Right ventricle myocardium inferior (tissue), 1 donor: ENCODE data around the gene CDKN2AIPNL. TPM values are rescaled to one million over a fixed set of nuclear protein-coding genes. Genes with fewer than 3 reads are reported as not detected.
"Not testable (repeated sequence)": the region's sequence is repeated elsewhere in the genome, so short reads cannot be mapped to it uniquely, and the experiment has no call there.

Experiments
- ATAC-seq: fragments of 200-7000 bp; cut with Tn5 transposase; one replicate; pipeline ENCODE4 v1.9.1; 2020; ENCODE audit warnings: mild to moderate bottlenecking, moderate library complexity
- DNase-seq: peaks from one replicate; pipeline ENCODE4 v3.0.0; 2021; ENCODE audit errors: missing footprints
- intact Hi-C: fragments of 100-400 bp; cut with DNase I; formaldehyde crosslinking; loops from one replicate; pipeline ENCODE4 v1.11.0; 2022
- total RNA-seq: library from RNA; stranded (reverse); fragmentation: NEBNext Ultra II Directional; extraction: Animal tissue kit (Norgen Biotek cat#: 25700); gene quantifications from one replicate; pipeline ENCODE4 v1.2.1, GENCODE V29; 2021
- donor health status: DM: no; HTN: yes; CAD: no; lungs with severe emphysema.

CDKN2AIPNL gene
- total RNA-seq, 1 donor from 2014 or later: 45.7 TPM

DNA sequence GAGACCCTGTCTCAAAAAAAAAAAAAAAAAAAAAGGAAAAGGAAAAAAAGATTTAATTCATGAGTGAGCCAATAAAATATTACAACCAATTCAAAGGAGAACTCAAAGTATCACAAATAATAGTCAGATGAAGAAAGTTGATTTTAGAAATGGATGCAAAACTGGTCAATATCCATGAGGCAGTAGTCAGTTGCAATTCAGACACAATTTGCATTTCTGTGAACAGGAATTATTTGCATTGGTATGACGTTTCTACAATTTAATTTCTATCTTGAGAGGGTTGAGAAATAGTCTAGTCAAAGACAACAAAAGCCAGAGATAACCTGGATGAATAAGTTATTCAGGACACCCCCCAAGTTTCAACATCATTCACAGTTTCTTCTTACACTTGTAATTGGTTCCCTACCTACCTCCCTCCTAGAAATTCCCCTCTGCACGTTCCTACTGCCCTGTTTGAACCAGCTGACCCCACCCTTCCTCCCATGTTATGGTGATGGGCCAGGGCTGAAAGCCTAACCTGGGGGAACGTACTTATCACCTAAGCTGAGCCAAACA is 28.6 kb upstream of the CDKN2AIPNL start:
- intact Hi-C loops: no loop called here

DNA sequence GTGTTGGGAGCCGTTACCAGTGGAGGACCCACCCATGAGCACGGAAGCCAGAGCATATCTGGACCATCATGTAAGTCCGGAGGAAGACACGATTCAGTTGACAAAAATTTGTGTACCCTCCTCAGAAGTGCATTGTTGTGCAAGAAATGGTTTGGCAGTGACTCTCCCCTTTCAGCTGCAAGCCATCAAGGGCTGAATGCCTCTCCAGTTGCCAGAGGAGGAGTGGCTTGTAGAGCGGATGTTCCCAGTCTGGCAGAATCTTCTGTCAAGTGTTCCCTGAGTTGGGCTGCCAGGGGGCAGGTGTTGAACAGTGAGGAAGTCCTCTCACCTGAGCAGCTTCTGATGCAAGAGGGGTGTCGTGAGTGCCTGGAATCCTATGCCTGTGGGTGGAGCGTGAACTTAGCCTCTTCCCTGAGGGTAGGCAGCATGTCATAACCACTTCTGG is 27.6 kb upstream of the CDKN2AIPNL start:
- DNase-seq (peak; percentile 77), ATAC-seq (peak; percentile 84)
- intact Hi-C loops: loop anchor here (1.0 to 2.0 kb wide), 3 partner anchors 27 to 88 kb away; partner anchors contain the start of gene CDKN2AIPNL

More for the DNA sequence above, 28.6 kb upstream of the CDKN2AIPNL start:
- DNase-seq (no peak), ATAC-seq (no peak)

DNA sequence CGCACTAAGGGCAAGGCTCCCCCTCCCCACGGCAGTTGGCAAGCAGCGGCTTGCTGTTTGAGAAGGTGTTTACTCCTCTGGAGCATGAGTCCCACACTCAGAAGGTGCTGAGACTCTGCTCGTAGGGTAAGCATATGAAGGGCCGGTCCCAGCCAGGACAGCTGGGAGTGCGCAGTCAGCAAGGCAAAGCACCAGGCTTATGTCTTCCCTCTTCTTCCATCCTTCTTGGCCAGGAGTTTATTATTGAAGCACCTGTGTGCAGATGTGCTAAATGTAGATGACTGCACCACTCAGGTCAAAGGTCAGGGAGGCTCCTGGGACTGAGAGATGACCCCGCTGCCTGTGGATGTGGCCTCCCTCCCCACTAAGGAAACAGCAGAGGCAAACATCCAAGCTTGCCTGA is 27.0 kb upstream of the CDKN2AIPNL start:
- DNase-seq: no peak

DNA sequence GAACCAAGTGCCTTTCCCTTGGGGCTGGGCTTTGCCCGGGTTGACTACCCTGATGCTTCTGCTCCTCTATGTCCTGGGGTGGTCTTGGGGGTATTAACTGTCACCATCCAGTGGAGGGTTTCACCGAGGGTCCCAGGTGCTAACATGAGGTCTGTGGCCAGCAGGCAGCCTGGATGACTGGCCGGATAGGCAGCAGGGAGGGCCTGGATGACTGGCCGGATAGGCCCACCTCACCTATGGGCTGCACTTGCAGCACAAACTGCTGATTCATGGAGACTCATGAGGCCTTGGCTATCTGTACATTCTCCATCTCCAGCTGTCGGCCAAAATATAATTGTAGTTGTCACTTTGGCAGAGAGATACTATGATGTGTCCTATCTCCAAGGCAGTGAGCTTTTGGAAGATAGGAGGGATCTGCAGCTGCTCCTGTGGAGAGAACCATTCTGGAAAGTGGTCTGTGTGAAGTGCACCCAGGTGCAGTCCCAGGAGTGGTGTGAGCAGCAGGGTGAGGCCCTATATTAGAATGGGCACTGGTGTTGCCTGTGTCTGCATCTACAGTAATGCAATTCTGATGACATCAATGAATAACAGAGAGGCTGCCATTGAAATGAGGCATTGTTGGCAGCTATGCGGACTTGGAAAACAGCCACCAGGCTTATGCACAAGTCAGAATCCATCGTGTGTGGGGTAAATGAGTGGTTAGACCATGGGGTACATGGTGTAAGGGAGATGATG is 26.3 kb upstream of the CDKN2AIPNL start:
- ATAC-seq: no peak
- intact Hi-C loops: loop anchor here (2.0 kb wide), 1 partner anchor 27 kb away; the partner anchor contains the start of gene CDKN2AIPNL
- no peak for DNase-seq

More for the DNA sequence above, 27.0 kb upstream of the CDKN2AIPNL start:
- intact Hi-C loops: loop anchor here (1.0 to 2.0 kb wide), 3 partner anchors 28 to 89 kb away; partner anchors contain the start of gene CDKN2AIPNL
- ATAC-seq: peak; percentile 6

DNA sequence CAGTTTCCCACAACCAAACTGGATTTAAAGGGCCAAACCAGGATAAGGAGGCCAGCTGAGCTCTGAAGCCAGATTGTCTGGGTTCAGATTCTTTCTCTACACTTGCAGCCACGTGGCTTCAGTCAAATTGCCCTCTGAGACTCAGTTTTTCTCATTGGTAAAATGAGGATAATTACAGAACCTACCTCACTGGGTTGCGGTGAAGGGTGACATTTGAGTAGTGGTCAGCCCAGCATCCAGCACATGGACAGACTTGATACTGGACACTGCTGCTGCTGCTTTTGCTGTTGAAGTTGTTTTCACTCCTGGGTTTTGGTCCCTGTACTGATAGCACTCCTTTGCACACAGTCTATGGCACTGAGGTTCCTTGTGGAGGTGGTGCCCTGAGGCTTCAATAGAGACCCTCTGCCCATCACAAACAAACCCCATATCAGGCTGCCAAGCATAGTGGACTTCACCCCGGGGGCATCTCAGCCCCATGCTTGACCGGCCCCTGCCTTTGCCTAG is 25.7 kb upstream of the CDKN2AIPNL start:
- ATAC-seq: no peak
- no peak for DNase-seq
- intact Hi-C loops: no loop called here

DNA sequence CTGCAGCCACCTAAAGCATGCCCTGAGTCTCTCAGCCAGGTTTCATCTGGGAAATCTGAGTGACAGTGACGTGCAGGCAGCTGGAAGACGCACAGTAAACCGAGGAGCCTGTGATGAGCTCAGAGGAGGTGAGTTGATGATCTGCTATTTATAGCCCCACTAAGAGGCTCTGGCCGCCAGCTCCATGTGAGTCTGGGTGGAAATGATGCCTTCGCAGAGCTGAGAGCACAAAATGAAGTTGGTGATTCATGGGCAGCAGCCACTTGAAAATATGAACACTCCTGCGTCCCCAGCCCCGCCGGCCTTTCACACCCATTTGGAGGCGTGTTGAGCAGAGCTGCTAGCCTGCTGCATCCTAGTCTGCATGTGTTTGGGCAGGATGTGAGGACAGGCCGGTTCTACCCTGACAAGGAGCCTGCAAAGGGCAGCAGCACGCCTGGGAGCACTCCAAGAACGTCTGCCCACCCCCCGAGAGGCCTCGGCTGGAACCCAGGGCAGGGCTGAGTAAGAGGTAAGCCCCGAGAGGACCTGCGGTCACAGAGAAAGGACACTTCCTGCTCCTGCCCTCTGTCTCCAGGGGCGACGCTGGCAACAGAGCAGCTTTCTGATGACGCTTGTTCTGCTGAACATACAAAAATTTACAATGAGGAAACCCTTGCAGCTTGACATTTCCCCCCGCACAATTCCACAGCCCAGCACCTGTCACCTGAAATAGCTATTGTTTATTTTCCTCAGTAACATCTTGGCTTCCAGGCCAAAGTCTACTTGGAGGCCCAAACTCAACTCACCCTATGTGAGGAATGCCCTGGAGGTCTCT is 25.1 kb upstream of the CDKN2AIPNL start:
- peak; percentile 82 for DNase-seq
- intact Hi-C loops: no loop called here
- ATAC-seq: peak; percentile 73

DNA sequence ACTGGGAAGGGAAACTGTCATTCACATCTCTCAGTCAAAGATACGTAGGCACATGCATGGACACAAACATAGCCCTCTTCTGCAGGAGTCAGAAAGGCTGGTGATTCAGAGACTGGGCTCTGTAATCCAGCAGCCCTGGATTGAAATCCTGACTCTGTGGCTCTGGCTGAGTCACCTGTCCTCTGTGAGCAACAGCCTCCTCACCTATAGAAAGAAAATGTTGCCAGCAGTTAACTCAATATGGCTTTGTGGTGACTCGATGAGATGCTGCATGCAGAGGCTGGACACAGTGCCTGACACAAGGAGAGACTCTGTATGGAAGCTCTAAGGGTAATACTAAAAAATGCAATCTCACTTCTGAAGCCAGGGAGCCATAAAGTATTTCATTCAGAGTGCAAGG is 23.9 kb upstream of the CDKN2AIPNL start:
- intact Hi-C loops: loop anchor here (2.0 kb wide), 1 partner anchor 19 kb away; no protein-coding TSS in a partner anchor
- ATAC-seq (no peak), DNase-seq (no peak)

DNA sequence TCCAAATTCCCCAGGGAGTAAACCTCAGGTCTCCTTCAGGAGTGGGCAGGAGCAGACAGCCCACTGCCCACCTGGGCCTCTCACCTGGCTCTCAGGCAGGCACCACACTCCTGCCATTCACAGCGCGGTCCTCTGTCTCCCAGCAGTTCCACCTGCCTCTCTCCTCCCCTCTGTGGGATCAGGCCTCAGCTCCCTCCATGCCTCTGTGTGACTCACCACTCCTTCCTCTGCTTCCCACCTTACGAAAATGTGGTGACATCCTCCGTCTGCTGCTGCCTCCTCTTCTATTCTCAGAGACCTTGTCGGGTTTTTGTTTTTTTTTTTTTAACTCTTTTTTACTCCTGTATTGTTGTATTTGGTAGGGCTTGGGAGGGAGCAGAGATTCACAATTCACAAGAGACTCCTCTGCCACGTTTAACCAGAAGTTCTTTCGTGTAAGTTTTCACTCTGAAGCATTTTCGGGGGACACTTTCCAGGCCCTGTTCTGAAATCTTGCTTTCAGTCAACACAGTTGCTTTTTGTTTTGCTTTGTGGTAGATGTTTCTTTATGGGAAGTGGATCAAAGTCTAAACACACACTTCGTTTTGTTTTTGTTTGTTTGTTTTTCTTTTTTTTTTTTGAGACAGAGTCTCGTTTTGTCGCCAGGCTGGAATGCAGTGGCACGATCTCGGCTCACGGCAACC is 21.1 kb upstream of the CDKN2AIPNL start:
- intact Hi-C loops: no loop called here
- no peak for DNase-seq
- no peak for ATAC-seq

DNA sequence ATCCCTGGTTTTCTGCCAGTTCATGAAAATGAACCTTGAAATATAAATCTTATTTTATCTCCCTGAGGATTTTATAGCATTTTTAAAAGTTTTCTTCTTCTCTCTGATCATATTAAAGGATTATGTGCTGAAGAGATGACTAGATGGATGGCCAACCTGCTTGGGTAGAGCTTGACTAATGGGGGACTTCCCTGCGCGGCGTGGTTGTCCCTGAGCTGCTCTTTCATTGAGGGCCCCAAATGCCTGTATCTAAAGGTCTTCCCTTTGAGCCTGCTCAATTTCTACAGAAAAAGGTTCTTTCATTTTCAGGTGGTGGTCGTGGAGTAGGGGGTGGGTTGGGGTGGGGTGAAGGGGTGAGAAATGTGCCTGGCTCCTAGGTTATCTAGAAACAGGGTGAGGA is 20.5 kb upstream of the CDKN2AIPNL start:
- DNase-seq (no peak), ATAC-seq (no peak)
- intact Hi-C loops: no loop called here

DNA sequence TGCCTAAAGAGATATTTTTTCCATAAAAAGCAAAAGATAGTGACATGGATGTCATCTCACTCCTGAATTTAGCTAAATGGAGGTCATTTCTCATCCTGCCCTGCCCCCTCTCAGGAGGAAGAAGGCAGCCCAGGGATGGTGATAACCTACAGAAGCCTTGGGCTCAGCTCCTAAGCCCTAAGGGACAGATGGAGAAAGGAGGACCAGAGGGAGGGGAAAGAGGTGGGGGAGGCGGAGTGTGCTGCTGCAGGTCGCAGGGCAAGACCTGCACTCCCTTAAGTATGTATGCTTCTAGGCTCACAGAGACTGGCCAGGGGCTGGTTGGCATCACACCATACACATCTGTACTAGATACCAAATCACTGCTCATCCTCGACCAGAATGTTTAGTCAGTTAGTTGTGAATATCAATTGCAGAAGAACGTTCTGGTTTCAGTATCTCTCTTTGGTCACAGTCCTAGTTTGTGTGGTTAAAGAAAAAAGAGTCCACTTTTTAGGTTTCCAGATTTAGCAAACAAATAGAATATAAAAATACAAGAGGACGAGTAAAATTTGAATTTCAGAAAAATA is 18.4 kb upstream of the CDKN2AIPNL start:
- DNase-seq: no peak
- intact Hi-C loops: no loop called here
- ATAC-seq: no peak

DNA sequence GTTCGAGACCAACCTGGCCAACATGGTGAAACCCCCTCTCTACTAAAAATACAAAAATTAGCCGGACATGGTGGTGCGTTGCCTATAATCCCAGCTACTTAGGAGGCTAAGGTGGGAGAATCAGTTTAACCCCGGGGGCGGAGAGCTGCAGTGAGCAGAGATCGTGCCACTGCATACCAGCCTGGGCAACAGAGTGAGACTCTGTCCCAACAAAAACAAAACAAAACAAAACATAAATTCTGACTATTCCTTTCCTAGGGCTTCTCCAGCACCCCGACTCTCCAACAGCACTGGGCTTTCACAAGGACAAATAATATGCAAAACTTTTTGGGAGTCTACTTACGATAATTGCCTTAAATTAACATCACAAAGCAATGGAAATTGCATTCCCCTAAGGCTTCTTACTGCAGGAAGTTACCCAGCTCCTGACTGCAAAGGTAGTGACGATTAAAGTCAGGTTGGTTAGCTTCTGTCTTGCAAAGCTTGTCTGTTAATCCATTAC is 15.9 kb upstream of the CDKN2AIPNL start:
- DNase-seq (no peak), ATAC-seq (no peak)
- intact Hi-C loops: no loop called here

DNA sequence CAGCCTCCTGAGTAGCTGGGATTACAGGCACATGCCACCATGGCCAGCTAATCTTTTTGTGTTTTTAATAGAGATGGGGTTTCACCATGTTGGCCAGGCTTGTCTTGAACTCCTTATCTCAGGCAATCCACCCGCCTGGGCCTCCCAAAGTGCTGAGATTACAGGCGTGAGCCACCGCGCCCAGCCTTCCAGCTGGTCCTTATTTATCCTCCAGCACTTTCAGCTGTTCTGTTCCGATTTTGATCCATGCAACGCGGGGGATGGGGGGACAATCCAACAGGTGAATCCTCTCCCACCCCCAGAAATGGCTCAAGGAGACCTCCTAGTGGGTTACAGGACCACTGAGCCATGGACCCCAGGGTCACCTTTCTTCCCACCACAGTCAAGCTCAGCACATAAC is 14.7 kb upstream of the CDKN2AIPNL start:
- ATAC-seq (no peak), DNase-seq (no peak)
- intact Hi-C loops: no loop called here

DNA sequence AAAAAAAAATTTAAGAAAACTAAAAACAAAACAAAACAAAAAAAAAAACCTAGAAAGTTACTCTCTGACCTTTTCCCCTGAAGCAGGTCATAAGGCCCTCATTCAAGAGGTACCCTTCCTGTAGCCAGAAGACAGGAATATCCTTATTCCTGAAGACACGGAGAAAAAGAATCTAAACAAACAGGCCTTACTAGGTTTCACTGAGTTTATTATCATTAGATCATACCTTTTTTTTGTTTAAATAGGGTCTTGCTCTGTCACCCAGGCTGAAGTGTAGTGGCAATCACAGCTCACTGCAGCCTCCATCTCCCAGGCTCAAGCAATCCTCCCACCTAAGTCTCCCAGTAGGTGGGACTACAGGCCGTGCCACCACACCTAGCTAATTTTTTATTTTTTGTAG is 11.7 kb upstream of the CDKN2AIPNL start:
- ATAC-seq (no peak), DNase-seq (no peak)
- intact Hi-C loops: no loop called here

DNA sequence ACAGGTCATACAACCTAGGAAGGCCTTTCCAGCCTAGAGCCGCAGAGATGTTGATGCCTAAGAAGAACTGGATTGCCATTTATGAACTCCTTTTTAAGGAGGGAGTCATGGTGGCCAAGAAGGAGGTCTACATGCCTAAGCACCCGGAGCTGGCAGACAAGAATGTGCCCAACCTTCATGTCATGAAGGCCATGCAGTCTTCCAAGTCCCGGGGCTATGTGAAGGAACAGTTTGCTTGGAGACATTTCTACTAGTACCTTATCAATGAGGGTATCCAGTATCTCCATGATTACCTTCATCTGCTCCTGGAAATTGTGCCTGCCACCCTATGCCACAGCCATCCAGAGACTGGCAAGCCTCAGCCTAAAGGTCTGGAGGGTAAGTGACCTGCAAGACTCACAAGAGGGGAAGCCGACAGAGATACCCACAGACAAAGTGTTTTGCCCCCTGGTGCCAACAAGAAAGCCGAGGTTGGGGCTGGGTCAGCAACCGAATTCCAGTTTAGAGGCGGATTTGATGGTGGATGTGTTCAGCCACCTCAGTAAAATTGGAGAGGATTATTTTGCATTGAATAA is 11.2 kb upstream of the CDKN2AIPNL start:
- ATAC-seq (no peak), DNase-seq (no peak)
- intact Hi-C loops: no loop called here

DNA sequence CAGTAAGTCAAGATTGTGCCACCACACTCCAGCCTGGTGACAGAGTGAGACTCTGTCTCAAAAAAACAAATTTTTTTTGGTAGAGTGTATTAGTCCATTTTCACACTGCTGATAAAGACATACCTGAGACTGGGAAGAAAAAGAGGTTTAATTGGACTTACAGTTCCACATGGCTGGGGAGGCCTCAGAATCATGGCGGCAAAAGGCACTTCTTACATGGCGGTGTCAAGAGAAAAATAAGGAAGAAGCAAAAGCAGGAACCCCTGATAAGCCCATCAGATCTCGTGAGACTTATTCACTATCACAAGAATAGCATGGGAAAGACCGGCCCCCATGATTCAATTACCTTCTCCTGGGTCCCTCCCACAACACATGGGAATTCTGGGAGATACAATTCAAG is 9.4 kb upstream of the CDKN2AIPNL start:
- intact Hi-C loops, ATAC-seq, DNase-seq: not testable (repeated sequence)

DNA sequence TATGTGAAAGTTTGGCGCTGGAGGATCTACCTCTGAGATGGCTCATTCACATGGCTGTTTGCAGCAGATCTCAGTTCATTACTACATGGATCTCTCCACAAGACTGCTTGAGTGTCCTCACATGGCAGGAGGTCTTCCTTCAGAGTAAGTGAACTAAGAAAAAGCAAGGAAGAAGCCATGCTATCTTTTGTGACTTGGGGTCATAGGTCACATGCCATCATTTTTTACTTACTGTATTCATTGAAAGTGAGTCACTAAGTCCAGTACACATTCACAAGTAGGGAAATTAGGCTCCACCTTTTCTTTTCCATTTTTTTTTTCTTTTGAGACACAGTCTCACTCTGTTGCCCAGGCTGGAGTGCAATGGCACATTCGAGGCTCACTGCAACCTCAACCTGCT is 8.7 kb upstream of the CDKN2AIPNL start:
- DNase-seq (no peak), ATAC-seq (no peak)
- intact Hi-C loops: no loop called here

DNA sequence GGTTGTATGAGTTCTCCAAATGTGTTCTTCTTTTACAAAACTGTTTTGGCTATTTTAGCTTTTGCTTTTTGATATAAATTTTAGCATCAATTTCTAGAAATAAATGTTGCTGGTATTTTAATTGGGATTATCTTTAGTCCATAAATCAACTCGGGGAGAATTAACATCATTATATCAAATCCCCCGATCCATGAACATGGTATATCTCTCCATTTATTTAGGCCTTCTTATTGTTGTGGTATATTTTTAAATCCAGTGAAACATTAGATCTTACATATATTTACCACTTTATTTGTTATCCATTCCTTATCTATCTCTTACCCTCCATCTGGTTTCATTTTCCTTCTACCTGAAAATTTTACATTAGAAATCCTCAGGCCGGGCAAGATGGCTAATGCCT is 7.3 kb upstream of the CDKN2AIPNL start:
- intact Hi-C loops: no loop called here
- ATAC-seq (no peak), DNase-seq (no peak)

DNA sequence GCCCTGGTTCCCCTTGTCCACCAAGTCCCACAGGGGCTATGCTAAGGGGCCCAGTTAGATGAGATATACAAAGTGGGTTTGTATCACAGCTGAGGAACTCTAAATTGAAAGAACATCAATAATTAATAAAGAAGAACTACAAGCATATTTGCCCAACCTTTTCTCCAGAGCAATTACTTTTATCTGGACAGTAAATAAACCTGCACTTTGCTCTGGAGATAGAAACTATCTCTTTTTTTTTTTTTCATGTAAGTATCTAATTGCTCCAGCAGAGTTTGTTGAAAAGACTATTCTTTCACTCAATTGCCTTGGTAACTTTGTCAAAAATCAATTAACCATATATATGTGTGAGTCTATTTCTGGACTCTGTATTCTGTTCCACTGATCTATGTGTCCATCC is 6.0 kb upstream of the CDKN2AIPNL start:
- no peak for ATAC-seq
- intact Hi-C loops: loop anchor here (2.0 kb wide), 1 partner anchor 17 kb away; no protein-coding TSS in a partner anchor
- DNase-seq: no peak
